ENCODE results near the gene LAMA2.

LAMA2 gene

DNA sequence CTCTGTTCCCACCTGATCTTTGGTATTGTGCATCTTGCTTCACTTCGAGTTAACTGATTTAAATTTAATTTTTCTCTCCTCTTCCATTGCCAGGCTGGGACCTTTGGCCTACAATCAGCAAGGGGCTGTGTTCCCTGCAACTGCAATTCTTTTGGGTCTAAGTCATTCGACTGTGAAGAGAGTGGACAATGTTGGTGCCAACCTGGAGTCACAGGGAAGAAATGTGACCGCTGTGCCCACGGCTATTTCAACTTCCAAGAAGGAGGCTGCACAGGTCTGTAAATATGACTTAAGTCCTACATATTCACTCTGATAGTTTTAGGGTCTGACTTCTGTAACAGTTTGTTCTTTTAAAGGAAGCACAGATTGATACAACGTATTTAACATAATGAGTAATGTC, 414.7 kb downstream of the LAMA2 start:
- TF ChIP-seq, protein P1, sequence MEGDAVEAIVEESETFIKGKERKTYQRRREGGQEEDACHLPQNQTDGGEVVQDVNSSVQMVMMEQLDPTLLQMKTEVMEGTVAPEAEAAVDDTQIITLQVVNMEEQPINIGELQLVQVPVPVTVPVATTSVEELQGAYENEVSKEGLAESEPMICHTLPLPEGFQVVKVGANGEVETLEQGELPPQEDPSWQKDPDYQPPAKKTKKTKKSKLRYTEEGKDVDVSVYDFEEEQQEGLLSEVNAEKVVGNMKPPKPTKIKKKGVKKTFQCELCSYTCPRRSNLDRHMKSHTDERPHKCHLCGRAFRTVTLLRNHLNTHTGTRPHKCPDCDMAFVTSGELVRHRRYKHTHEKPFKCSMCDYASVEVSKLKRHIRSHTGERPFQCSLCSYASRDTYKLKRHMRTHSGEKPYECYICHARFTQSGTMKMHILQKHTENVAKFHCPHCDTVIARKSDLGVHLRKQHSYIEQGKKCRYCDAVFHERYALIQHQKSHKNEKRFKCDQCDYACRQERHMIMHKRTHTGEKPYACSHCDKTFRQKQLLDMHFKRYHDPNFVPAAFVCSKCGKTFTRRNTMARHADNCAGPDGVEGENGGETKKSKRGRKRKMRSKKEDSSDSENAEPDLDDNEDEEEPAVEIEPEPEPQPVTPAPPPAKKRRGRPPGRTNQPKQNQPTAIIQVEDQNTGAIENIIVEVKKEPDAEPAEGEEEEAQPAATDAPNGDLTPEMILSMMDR (IDR thresholded peaks at IDR 0.05), result no peak
- Histone ChIP-seq H3K27ac (no peak overlapping the region), H3K4me3 (no peak overlapping the region)
- DNase-seq (ENCODE audit: low spot score), result no peak

DNA sequence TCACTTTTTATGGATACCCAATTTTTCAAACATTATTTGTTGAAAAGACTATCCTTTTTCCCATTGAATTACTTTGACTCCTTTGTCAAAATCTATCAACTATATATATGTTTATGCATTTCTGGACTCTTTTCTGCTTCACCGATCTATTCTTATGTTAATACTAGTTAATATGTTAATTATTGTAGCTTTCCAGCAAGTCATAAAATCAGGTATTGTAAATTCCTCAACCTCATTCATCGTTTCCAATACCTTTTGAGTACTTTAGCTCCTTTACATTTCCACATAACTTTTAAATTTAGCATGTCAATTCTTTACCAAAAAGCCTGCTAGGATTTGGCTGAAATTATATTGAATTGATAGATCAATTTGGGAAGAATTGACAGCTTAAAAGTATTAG, 419.7 kb downstream of the LAMA2 start:
- Histone ChIP-seq H3K4me3 (no peak overlapping the region), H3K27ac (no peak overlapping the region)
- no peak for DNase-seq (ENCODE audit: low spot score)
- TF ChIP-seq, protein P1 (IDR thresholded peaks at IDR 0.05), result no peak

DNA sequence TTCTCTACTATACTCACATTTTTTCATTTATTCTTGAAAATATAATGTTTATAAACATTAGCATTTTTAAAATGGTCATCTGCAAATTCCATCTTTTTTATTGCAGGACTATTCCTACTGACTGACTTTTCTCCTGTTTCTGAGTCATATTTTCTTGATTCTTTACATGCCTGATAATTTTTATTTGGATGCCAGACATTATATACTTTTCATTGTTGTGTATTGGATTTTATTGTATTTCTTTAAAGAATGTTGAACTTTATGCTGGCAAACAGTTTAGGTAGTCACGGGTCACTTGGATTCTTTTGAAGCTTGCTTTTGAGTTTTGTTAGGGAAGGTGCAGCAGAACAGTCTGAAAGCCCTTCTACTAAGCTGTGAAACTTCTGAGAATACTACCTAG, 423.9 kb downstream of the LAMA2 start:
- H3K4me3 ChIP-seq, result no peak overlapping the region
- DNase-seq (ENCODE audit: low spot score), result no peak
- H3K27ac ChIP-seq, result no peak overlapping the region
- TF ChIP-seq, protein P1 (IDR thresholded peaks at IDR 0.05), result no peak

DNA sequence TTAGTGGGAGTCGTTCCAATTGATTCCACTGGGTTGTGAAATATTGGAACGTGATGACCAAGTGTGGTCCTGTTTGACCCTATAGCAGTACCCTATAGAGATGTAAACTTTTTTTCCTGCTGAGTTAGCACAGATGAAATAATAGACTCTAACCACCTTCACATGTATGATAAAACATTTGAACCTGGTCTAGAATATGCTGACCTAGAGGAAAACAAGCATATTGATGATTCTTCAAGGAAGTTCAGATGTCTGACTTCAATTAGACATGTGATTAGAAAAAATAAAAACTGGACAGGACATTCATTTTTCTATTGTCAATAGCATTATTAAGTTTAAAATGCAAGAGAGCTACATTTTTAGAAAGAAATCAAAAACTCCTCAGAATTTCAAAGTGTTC, 424.9 kb downstream of the LAMA2 start:
- DNase-seq (ENCODE audit: low spot score), result no peak
- TF ChIP-seq, protein P1 (IDR thresholded peaks at IDR 0.05), result no peak
- Histone ChIP-seq H3K27ac (no peak overlapping the region), H3K4me3 (no peak overlapping the region)

DNA sequence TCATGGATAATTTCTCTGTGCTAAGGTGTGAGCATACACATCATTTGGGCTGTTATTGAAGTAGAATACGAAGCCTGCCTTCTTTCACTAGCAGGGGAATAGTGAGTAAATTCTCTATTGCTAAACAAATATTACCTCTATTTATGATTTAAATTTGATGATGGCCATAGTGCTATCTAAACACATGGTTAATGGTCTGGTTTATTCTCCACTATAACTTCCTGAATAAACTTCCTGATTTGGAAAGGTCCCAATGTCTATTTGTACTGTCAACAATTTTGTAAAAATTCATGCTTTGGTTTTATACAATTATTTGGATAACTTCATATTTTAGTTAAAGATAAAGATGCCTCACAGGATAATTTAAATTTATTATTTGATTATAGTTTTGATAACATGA, 426.2 kb downstream of the LAMA2 start:
- TF ChIP-seq, protein P1 (IDR thresholded peaks at IDR 0.05), result no peak
- DNase-seq (ENCODE audit: low spot score), result no peak
- H3K27ac ChIP-seq, result no peak overlapping the region
- H3K4me3 ChIP-seq, result no peak overlapping the region

DNA sequence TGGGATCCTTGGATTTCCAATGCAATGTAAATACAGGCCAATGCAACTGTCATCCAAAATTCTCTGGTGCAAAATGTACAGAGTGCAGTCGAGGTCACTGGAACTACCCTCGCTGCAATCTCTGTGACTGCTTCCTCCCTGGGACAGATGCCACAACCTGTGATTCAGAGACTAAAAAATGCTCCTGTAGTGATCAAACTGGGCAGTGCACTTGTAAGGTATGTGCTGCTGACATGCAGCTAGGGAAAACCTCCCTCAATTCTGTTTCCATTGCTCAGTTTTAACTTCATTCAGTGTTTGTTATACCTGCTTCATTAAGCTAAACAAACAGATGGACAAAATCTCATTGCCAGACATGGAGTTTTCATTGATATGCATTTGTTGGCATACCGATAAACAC, 429.9 kb downstream of the LAMA2 start:
- no peak overlapping the region for H3K27ac ChIP-seq
- no peak for DNase-seq (ENCODE audit: low spot score)

DNA sequence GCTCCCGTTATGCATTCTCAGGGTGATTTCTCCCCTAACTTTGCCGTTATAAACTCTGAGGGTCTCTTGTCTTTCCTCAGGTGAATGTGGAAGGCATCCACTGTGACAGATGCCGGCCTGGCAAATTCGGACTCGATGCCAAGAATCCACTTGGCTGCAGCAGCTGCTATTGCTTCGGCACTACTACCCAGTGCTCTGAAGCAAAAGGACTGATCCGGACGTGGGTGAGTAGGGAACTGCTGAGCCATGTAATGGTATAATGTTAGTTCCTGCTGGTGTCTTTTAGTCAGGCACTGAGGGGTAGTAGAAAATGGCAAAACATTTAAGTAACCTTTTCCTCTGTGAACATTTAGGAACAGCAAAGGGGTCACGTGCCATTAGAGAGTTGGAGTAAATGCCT, 431.6 kb downstream of the LAMA2 start:
- H3K27ac ChIP-seq, result no peak overlapping the region
- TF ChIP-seq, protein P1 (IDR thresholded peaks at IDR 0.05), result no peak
- H3K4me3 ChIP-seq, result no peak overlapping the region
- no peak for DNase-seq (ENCODE audit: low spot score)

More for the DNA sequence above, 429.9 kb downstream of the LAMA2 start:
- no peak overlapping the region for H3K4me3 ChIP-seq
- TF ChIP-seq, protein P1 (IDR thresholded peaks at IDR 0.05), result no peak

All from coronary artery (tissue), 2 donors.